HG02943 (cell line): Measurements from ENCODE around the gene OBP2B.
"Not testable (repeated sequence)": the region's sequence is repeated elsewhere in the genome, so short reads cannot be mapped to it uniquely, and the experiment has no call there.

Experiments used
- ATAC-seq: cut with Tn5 transposase; IDR thresholded peaks from one replicate; pipeline ENCODE4 v1.9.1; 2021; ENCODE audit warnings: mild to moderate bottlenecking, low read depth, moderate library complexity; ENCODE audit not compliant: unreplicated experiment

OBP2B gene

DNA sequence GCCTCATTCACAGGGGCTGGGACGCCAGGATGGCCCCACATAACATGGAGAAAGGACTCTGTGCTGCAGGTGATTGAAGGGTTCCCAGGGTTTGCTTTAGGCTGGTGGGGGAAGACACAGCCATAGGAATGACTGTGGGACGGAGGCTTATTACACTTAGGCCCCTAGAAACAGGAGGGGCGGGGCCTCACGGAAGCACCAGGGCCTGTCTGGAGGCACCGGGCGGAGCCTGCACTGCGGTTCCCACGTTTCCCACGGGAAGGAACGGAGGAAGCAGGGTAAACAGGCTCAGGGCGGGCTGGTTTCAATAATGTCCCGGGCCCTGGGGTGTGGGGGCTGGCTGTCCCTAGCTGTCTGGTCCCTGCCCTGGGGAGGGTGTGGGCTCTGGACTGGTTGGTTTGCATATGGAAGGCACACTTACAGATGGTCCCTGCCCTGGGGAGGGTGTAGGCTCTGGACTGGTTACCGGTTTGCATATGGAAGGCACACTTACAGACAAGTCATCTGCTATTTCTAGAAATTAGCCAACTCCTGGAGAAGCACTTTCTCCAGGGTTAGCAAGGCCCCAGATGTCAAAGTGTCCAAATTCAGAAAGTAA is 14.2 kb upstream of the OBP2B start:
- not testable (repeated sequence) for ATAC-seq

DNA sequence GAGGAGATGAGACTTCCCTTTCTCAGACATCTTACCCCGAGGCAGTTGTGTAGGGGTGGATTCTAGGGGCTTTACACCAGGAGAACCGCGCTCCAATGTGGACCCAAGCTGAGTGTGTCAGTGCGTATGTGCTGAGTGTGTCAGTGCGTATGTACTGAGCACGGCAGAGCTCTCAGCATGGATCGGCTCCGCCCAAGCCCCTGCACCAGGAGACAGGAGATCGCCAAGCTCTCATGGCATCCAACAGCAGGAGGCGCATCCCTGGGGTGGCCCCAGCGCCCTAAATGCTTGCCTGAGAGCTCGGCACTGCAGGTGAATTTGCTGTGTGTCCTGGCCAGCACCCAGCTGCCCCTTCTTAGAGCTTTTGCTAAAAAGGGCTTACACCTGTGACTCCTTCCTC is 12.9 kb upstream of the OBP2B start:
- ATAC-seq: not testable (repeated sequence)

DNA sequence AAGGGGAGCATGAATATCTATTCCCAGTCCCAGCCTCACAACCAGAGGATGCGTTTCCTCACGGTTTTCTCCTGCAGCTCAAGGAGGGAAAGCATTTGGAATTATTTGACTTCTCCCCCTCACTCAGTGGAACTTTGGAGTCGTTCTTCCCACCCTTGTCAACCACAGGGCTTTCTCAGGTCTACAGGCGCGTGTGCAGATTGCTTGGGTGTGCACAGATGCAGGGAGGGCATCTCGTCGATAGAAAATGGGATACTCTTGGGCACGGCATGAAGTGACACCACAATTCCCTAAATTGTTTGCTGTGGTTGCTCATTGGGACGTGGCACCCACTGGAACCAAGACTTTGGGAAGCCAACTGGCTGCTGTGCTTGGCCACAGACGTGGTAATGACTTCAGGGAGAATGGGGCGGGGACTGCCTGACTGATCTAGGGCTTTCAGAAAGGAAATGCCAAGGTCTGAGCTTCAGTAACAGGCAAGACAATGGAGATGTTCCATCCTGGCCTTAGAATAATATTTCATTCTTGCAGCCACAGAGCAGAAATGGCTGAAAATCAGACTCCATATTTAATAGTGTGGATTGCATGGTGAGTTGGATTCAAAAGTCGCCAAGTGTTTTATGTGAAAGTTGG is 12.2 kb upstream of the OBP2B start:
- ATAC-seq: no peak

DNA sequence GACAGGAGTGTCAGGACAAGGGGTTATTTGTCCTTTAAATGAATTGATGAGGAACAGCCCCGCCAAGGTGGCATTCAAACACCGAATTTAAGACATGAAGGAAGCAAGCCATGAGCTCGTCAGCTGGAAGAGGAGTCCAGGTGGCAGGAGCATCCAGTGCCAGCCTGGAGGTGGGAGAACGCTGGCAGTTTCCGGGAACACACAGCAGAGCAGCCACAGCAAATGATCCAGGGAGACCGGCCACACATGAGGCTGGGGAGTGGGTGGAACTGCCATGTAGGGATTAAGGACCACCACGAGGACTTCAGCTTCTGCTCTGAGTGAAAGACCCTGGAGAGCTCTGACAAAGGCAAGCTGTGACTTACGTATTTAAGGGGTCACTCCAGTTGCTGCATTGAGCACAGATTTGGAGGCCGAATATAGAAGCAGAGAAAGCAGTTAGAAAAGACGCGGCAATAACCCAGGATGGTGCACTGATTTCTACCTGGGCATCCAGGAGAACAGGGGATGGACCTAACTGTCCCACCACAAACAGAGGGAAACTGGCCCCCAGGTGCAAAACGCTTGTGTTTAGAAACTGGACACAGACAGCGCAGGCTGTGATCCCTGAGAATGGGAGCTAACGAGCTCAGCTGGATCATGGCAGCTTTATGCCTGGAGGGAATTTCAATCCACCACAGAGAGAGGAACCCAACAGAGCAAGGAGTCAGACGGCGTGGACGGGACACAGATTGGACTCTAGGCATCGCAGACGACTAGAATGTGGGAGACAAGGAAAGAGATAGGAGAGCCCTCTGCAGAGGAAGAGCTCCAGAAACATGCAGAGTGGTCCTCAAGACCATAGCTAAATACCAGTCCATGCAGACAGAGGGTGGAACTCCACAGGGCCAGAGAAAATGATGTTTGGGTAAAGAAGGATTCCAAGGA is 9.3 kb upstream of the OBP2B start:
- ATAC-seq: not testable (repeated sequence)

DNA sequence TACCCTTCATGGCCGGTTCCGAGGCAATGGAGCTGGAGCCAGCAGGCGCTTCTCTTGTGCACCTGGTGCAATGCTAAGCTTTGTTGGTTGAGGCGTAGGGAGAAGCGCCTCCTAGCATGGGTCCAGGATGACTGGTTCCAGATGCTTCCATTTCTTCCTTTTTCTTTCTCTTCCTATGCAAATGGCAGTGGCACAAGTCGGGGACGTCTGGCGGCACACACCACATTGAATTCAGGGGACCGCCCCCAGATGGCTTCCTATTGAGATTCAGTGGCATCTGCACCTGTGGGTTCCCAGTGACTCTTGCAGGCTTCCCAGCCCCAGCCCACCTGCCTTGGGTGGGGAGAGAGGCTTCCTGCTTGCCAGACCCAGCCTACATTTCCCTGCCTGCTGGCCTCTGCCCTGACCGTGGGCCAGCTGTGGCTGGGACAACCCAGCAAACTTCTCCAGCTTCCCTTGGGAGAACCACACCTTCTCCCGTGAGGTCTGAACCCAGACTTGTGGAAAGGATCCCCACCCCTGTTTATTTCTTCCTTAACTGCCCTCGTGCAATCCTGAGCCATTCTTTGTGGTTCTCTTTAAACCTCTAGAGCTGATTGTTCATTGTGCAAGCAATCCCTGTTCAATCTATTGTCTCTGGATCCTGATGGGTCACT is 8.4 kb upstream of the OBP2B start:
- ATAC-seq: not testable (repeated sequence)

DNA sequence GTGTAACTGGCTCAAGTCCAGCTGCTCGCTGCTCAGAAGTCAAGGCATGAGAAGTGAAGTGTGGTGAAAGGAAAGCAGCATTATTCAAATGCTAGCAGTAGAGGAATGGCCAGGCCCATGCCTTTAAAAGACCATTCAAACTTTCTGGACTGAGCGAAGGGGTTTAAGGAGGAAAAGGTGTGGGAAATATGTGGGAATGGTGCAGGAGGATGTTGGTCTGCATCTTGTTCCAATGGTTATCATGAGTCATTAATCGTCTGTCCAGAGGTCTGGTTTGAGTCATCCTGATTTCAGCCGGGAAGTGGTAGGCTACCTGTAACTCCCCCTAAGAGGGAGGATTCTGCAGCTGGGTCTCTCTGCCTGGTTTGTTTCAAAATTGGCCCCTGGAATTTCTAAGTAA is 5.2 kb upstream of the OBP2B start:
- not testable (repeated sequence) for ATAC-seq

DNA sequence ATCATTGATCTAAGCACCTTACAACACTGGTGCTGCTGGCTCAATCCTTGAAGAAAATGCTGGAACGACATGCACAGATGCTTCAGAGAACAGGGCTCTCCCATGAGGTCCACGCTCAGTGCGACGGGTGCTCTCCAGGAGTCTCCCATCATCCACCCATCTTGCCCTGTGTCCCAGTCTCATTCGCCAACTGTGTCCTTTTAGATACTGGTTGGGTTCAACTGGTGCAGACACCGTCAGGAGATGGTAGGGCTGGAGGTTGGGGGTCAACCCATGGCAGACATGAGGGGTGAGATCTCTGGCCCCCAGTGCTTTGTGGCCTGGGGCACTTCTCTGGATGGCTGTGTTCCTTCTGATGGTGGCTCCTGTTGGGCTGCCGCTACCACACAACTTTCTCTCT is 1.6 kb upstream of the OBP2B start:
- ATAC-seq: no peak

DNA sequence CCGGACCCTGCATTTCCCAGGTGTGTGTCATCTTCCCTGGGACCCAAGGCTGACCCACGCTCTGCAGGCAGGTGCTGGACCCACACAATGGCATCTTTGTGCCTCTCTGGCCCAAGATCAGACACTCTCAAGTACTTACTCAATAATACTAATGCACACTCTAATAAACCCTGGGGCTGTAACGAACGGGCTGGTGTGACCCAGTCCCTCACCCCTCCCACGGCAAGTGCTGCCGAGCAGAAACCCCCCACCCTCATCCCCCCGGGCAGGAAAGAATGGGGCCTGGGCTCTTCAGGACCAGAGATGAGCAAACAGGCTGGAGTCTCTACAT is 1.1 kb upstream of the OBP2B start:
- no peak for ATAC-seq

DNA sequence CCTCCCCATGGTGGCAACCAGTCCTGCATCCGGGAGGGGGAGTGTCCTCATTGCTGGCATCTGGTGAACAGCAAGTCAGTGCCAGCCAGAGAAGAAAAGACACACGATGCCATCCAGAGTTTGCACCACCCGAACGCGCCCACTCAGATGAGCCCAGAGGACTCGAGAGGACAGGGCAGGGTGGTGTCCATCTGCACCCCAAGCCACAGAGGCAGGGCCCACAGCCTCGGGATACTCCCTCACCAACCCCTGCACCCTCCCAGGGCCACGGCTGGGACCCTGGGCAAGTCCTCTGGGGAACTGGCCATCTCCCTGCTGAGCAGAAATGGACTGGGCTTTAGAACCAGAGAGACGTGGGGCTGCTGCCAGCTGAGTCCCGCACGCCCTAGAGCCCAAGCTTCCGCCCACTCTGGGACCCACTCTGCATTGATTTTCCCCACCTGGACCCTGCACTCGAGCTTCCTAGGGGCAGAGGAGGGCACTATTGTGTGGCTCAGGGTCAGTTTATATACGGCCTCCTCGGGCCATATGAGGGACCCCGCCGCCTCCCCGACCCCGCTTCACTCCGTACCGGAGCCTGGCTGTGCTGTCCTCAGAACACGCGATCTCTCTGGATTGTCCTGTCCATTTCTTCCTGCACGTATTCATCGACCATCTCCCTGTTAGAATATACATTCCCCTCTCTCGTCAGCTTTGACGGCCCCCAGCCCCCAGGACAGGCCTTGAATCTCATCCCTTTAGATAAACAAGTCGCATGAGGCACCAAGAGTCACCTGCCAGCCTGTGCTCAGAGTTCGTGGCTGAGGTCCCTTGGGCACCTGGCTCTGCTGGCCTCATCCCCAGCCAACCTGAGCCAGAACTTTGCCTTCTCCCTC is 514 bp upstream of the OBP2B start:
- not testable (repeated sequence) for ATAC-seq

DNA sequence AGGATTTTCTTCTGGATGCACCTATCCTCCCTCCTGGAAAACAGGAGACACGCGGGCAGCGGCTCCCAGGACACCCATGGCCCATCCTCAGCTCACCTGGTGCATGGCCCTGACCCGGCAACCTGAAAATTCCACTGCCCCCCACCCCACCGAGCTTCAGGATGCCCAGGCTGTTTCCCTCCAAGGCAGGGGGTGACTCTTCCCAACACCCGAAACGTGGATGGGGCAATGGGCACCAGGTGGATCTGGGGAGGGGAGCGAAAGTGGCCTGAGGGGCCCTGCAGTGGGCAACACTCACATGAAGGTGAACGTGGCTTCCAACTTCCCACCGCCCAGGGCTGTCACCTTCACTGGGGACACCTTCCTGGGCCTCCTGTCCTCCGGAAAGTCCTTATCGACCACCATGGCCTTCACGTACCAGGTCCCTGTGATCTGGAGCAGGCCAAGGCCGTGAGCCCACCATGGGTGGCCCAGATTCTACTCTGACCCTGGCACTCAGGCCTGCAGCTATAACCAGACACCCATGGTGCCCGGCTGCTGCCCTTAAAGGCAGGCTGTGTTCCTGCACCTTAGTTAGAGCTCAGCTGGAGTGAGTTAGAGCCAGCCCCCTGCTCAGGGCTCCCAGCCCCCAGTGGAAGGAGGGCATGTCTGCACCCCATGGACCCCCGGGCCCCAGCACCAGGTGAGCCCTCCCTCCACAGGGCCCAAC is 725 bp downstream of the OBP2B start:
- ATAC-seq: not testable (repeated sequence)

DNA sequence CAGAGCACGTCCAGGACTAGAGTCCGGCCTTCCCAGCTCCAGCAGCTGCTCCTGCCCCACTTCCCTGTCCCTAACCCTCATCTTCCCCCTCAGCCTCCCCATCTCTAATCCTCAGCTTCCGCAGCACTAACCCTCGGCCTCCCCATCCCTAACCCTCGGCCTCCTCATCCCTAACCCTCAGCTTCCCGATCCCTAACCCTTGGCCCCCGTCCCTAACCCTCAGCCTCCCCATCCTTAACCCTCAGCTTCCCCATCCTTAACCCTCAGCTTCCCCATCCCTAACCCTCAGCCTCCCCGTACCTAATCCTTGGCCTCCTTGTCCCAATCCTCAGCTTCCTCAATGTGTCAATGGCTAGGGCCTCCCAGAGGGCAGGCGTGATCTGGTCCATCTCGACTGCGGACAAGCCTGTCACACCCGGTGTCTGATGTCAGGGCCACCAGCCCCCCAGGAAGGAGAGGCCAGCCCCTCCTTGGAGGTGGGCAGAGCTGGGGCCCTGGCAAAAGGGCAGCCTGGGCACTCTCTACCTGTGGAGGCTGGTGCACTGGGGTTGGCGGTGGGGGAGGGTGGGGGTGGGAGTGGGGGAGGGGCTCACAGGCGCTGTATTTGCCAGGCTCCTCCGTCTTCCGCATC is 1.4 kb downstream of the OBP2B start:
- no peak for ATAC-seq

DNA sequence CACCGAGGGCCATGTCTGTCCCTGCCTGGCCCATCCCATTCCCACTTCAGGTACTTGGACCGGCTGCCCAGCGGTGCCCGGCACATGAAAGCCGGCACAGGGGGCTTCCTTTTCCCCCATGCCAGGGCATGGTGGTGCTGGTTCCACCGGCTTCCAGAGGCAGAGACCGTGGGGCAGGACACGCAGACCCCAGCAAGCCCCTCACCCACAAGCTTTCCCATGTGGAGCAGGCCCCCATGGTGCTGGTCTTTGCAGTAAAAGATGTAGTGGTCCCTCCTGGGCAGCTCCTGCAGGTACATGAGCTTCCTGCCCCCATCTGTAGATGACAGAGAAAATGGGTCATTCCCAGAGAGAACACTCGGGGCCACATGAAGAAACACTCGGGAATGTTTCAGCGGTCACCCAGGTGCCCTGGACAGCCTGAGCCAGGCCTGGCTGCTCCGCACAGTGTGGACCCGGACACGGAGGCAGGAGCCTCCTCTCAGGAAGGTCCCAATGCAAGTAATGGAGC is 2.0 kb downstream of the OBP2B start:
- no peak for ATAC-seq

DNA sequence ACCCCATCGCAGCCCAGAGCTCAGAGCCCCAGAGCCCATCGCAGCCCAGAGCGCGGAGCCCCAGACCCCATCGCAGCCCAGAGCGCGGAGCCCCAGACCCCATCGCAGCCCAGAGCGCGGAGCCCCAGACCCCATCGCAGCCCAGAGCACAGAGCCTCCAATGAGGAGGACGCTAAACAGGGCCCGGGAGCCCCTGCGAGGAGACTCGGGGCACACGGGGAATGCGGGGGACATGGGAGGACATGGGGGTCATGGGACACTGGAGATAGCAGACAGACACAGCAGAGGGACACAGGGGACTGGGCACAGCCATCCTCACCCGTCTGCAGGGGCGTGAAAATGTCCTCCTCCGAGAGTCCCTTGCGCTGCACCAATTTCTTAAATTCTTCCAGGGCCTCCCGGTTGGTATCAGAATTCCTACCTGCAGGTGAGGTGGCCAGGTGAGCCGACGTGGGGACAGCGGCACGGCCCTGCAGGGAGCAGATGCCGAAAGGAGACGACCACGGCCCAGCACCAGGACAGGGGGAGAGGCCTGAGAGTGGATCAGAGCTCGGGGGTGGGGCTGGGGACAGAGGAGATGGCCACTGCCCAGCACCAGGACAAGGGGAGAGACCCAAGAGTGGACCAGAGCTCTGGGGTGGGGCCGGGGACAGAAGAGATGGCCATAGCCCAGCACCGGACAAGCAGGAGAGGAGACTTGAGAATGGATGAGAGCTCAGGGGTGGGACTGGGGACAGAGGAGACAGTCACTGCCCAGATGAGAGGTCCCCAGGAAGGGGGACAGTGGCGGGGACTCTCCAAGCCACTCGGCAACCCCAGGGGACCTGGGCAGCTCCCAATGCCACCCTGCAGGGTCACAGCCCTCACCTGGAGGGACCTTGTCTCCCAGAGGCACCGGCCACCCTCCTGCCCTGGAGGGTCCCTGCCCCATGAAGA is 2.8 kb downstream of the OBP2B start:
- no peak for ATAC-seq

DNA sequence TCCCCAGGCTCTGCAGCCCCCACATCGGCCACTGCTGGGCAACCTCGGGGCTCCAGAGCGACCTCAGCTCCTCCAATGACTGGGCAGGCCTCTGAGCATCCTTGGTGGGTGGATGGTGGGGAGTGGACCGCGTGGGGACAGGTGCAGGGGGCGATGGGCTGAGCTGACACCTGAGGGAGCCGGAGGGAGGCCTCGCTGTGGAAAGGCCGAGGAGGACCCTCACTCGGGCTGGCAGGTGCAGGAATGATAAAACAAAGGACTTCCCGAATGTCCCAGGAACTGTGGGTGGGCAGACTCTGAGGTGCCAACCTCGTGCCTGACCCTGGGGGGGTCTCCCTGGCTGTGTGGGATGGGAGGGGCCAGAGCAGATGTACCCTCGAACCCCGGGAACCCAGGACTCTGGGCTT is 3.6 kb downstream of the OBP2B start:
- not testable (repeated sequence) for ATAC-seq

DNA sequence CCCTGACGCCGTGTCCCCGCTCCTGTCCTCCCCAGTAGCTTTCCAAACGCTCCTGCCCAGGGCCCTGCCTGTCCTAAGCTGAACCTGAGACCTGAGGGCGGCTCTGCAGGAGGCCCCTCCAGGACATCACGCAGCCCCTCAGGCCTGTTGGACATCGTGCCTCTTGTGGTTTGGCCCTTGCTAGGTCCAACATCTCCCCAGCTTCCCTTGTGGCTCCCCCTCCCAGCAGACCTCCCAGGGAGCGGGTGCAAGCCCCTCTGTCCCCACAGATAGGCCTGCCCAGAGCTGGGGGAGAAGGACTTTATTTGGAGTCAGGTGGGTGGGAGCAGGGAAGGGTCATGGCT is 4.1 kb downstream of the OBP2B start:
- ATAC-seq: no peak

DNA sequence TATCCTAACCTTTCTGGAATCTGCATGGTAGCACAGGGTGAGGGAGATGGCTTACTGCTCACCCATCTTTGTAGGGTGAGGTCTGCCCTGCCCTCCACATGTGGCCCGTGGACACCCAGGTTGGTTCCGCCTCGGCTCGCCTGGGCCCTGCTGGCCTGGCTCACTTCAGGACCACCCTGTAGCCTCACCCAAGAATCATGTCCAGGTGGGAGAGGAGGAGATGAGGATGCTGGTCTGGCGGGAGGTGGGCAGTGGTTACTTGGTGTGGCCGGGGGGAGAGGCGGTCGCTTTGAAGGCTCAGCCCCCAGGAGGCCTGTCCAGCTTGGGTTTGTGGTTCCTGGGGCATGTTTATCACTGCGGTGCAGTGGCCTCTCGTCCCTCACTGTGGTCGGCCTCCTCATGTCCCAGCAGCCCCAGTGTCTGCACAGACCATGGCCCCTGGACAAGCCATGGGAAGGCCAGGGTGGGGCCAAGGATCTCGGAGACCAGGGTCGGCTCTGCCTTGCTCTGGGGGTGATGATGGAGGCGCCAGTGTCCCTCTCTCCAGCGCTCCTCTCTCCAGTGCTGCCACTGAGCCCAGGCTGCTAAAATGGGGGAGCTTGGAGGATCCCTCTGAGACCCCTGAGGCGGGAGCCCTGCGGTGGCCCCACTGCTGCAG is 4.6 kb downstream of the OBP2B start:
- ATAC-seq: no peak

DNA sequence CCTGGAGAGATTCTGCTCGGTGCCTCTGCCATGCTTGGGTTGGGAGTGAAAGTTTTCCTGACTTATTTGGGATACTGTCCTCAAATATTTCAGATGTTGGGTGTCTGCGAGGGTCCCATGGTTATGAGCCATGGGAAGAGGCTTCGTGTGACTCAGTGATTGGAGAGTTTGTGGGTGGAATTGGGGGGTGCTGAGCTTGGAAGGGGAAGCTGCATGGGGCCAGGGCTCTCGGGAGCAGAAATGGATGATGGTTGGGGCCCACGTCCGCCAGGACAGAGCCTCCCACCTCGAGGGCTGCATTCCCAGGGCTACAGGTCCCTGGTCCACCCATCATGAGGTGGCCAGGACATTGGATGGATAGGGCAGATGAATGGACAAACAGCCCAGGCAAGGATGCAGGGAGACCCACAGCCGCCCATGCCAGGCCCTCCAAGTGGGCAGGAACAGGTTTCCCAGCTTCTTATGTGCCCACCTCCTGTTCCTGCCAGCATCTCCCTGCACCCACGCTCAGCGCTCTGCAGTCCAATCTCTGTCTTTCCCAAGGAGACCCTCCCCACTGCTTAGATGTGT is 5.5 kb downstream of the OBP2B start:
- no peak for ATAC-seq
